MCF 10A (cell line): ENCODE data around the gene GUCA1A. TPM values are rescaled to one million over a fixed set of nuclear protein-coding genes. Genes with fewer than 3 reads are reported as not detected.

Experiments
- BruUV-seq: library from RNA; stranded (reverse); fragments of 400-500 nt; replicated peaks from 2 replicates; lab custom pipeline; 2021; lab: Mats Ljungman, UMichigan
- CTCF ChIA-PET: fragments of 300-600 bp; sonication (Branson Sonifier 250); formaldehyde crosslinking; extraction: SDS; loops from one replicate; lab custom pipeline; 2021; ENCODE audit warnings: antibody characterized with exemption, inconsistent platforms; lab: Yijun Ruan, JAX
- POLR2A ChIA-PET: fragments of 300-600, 350-650 bp; sonication (Branson Sonifier 250); formaldehyde crosslinking; extraction: SDS; loops from one replicate; lab custom pipeline; 2020; ENCODE audit warnings: antibody characterized with exemption, inconsistent platforms; lab: Yijun Ruan, JAX
- DNase-seq: peaks from one replicate; pipeline ENCODE4 v3.0.0-alpha.2; 2018; ENCODE audit not compliant: unreplicated experiment
- H3K27ac Mint-ChIP-seq: one replicate; pipeline ENCODE4 v1.8.0; 2022; ENCODE audit warnings: mild to moderate bottlenecking, low read depth, mixed read lengths; ENCODE audit not compliant: unreplicated experiment
- H3K27me3 Mint-ChIP-seq: one replicate; pipeline ENCODE4 v1.8.0; 2022; ENCODE audit warnings: mixed read lengths; ENCODE audit not compliant: insufficient read depth, unreplicated experiment
- H3K36me3 Mint-ChIP-seq: one replicate; pipeline ENCODE4 v1.8.0; 2022; ENCODE audit warnings: mild to moderate bottlenecking, moderate library complexity, mixed read lengths; ENCODE audit not compliant: insufficient read depth, unreplicated experiment
- H3K4me1 Mint-ChIP-seq: one replicate; pipeline ENCODE4 v1.8.0; 2022; ENCODE audit warnings: mixed read lengths; ENCODE audit not compliant: insufficient read depth, unreplicated experiment
- H3K4me3 Mint-ChIP-seq: one replicate; pipeline ENCODE4 v1.8.0; 2022; ENCODE audit warnings: mild to moderate bottlenecking, moderate library complexity, mixed read lengths; ENCODE audit not compliant: unreplicated experiment
- H3K9me3 Mint-ChIP-seq: one replicate; pipeline ENCODE4 v1.8.0; 2022; ENCODE audit warnings: mixed read lengths; ENCODE audit not compliant: unreplicated experiment
- CTCF ChIP-seq: fragments of 200-600 bp; IDR thresholded peaks from one replicate; pipeline ENCODE4 v1.8.0; 2022; ENCODE audit warnings: antibody characterized with exemption, mild to moderate bottlenecking; ENCODE audit not compliant: unreplicated experiment
- intact Hi-C: fragments of 100-400 bp; cut with micrococcal nuclease; formaldehyde crosslinking; loops from 2 replicates; pipeline ENCODE4 v1.14.1; 2022
- total RNA-seq: library from RNA; stranded (reverse); gene quantifications from 2 replicates; pipeline ENCODE4 v1.2.3, GENCODE V29; 2022

The GUCA1A gene
- total RNA-seq, 1 experiment from 2014 or later: not detected

- no peak overlapping the region for H3K27ac Mint-ChIP-seq
- H3K36me3 Mint-ChIP-seq: no peaks in the 10 kb centered on the region
- POLR2A ChIA-PET: interaction anchor here (0.6 to 1.0 kb wide), 2 partner anchors 11 to 64 kb away, joined by 3 read pairs; no protein-coding TSS in a partner anchor
- CTCF ChIA-PET: interaction anchor here (0.6 to 1.2 kb wide), 2 partner anchors 12 to 371 kb away, joined by 3 to 4 read pairs; partner anchors contain the start of gene C6orf132
- no peak for TF ChIP-seq CTCF
- no peaks in the 10 kb centered on the region for H3K9me3 Mint-ChIP-seq
- DNase-seq: no peak
- H3K4me1 Mint-ChIP-seq: peaks cover 11% of the 10 kb centered on the region
- H3K27me3 Mint-ChIP-seq: no peaks in the 10 kb centered on the region
- intact Hi-C loops: no loop called here
- no TSS peak for BruUV-seq
- no peak overlapping the region for H3K4me3 Mint-ChIP-seq
These were observed 18.5 kb upstream of the GUCA1A start for GRCh38 chr6:42154461-42155209.

- POLR2A ChIA-PET: no interaction called here
These were observed 17.9 kb upstream of the GUCA1A start for GRCh38 chr6:42155293-42155692.

GRCh38 chr6:42156638-42157037 is 16.5 kb upstream of the GUCA1A start:
- Mint-ChIP-seq H3K27me3 (no peaks in the 10 kb centered on the region), H3K27ac (no peak overlapping the region), H3K4me1 (peaks cover 11% of the 10 kb centered on the region), H3K4me3 (no peak overlapping the region), H3K9me3 (no peaks in the 10 kb centered on the region), H3K36me3 (no peaks in the 10 kb centered on the region)
- no TSS peak for BruUV-seq
- ChIA-PET POLR2A (interaction anchor here (0.6 kb wide), 1 partner anchor 28 kb away, joined by 3 read pairs; no protein-coding TSS in a partner anchor), CTCF (interaction anchor here (0.7 to 1.6 kb wide), 2 partner anchors 9 kb away, joined by 3 to 5 read pairs; no protein-coding TSS in a partner anchor)
- TF ChIP-seq CTCF: no peak
- intact Hi-C loops: no loop called here
- no peak for DNase-seq

More at GRCh38 chr6:42155293-42155692, 17.9 kb upstream of the GUCA1A start:
- no peaks in the 10 kb centered on the region for H3K36me3 Mint-ChIP-seq
- CTCF ChIA-PET: interaction anchor here (0.6 to 1.6 kb wide), 3 partner anchors 10 to 675 kb away, joined by 3 to 5 read pairs (median 4); no protein-coding TSS in a partner anchor
- no peak for TF ChIP-seq CTCF
- no peaks in the 10 kb centered on the region for H3K27me3 Mint-ChIP-seq
- H3K27ac Mint-ChIP-seq: no peak overlapping the region
- no peak for DNase-seq
- intact Hi-C loops: no loop called here
- no peak overlapping the region for H3K4me3 Mint-ChIP-seq
- no TSS peak for BruUV-seq
- H3K4me1 Mint-ChIP-seq: peaks cover 11% of the 10 kb centered on the region
- no peaks in the 10 kb centered on the region for H3K9me3 Mint-ChIP-seq

GRCh38 chr6:42158011-42158410 is 15.2 kb upstream of the GUCA1A start:
- no peak for DNase-seq
- Mint-ChIP-seq H3K36me3 (no peaks in the 10 kb centered on the region), H3K27ac (no peak overlapping the region), H3K4me3 (no peak overlapping the region), H3K27me3 (no peaks in the 10 kb centered on the region), H3K4me1 (peaks cover 11% of the 10 kb centered on the region), H3K9me3 (no peaks in the 10 kb centered on the region)
- TF ChIP-seq CTCF: no peak
- ChIA-PET CTCF (interaction anchor here (0.6 to 1.0 kb wide), 2 partner anchors 9 to 73 kb away, joined by 4 to 5 read pairs; no protein-coding TSS in a partner anchor), POLR2A (interaction anchor here (1.8 kb wide), 1 partner anchor 15 kb away, joined by 5 read pairs; the partner anchor contains the start of gene C6orf132)
- intact Hi-C loops: no loop called here
- BruUV-seq: no TSS peak
